Mesothelial cell of epicardium (in vitro differentiated cells): ENCODE measurements around the gene RAI1. TPM values are rescaled to one million over a fixed set of nuclear protein-coding genes. Genes with fewer than 3 reads are reported as not detected.

Experiments
- DNase-seq, 2 experiments: peaks; one replicate each; pipeline ENCODE4 v3.0.0; 2021; ENCODE audit warnings: low spot score in 2 of 2; ENCODE audit not compliant: unreplicated experiment in 2 of 2
- H3K27ac Mint-ChIP-seq: 2 replicates; pipeline ENCODE4 v1.8.0; 2021; ENCODE audit warnings: mixed read lengths
- H3K27me3 Mint-ChIP-seq: 2 replicates; pipeline ENCODE4 v1.8.0; 2021; ENCODE audit warnings: low read depth, mixed read lengths
- H3K36me3 Mint-ChIP-seq: 2 replicates; pipeline ENCODE4 v1.8.0; 2021; ENCODE audit warnings: mixed read lengths
- H3K4me1 Mint-ChIP-seq: 2 replicates; pipeline ENCODE4 v1.8.0; 2021; ENCODE audit warnings: mixed read lengths
- H3K4me3 Mint-ChIP-seq: 2 replicates; pipeline ENCODE4 v1.8.0; 2021; ENCODE audit warnings: mild to moderate bottlenecking, moderate library complexity, mixed read lengths
- H3K9me3 Mint-ChIP-seq: 2 replicates; pipeline ENCODE4 v1.8.0; 2021; ENCODE audit warnings: mixed read lengths
- total RNA-seq: library from RNA; stranded (reverse); gene quantifications from 3 replicates; pipeline ENCODE4 v1.2.1, GENCODE V29; 2021
- TF ChIP-seq, protein P1 (sequence below): fragments of 200-600 bp; sonication (generic); IDR thresholded peaks from one replicate; pipeline ENCODE4 v1.5.0; 2021; ENCODE audit warnings: antibody characterized with exemption; ENCODE audit not compliant: unreplicated experiment

RAI1 gene
- total RNA-seq, 1 donor from 2014 or later: 137 TPM

DNA sequence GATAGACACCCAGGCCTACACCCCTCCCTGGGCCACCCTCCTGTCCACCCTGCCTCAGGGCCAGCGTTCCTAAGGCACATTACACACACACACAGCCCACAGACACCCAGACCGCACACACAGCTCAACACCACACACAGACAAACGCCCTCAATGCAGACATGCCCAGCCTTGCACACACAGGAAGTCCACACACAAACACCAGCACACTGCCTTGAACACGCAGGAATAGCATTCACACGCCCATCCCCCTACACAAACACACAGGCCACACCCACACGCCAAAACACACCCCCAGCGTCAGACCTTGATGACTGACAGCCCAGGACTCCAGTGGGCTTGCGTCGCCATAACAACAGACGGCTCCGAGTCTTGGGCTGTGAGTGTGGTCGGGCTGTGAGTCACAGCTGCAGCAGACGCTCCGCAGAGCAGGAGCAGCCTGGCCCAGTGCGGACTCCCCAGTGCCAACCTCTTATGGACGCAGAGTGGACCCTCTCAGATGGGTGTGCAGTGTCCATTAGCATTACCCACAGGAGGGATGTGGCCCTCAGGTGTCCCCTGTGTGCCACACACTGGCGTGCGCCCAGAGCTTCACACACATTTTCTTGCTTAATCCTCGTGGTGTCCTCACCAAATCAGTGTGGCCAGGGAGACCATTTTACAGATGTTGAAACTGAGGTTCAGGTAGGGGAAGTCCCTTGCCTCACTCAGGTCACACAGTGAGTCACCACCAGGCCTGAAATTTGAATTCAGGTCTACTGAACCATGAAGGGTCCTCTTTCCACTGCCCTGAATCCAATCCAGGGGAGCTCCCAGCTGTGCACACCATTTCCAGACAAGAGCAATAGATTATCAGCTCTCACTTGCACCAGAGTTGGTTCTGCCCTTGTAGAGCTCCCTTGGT, 17.8 kb upstream of the RAI1 start:
- H3K4me1 Mint-ChIP-seq: peaks cover 7% of the 10 kb centered on the region
- DNase-seq: peak in 1 of 2 experiments; percentile 55
- H3K27me3 Mint-ChIP-seq: peaks cover 1% of the 10 kb centered on the region
- H3K36me3 Mint-ChIP-seq: no peaks in the 10 kb centered on the region
- H3K9me3 Mint-ChIP-seq: peaks cover 14% of the 10 kb centered on the region
- TF ChIP-seq, protein P1, sequence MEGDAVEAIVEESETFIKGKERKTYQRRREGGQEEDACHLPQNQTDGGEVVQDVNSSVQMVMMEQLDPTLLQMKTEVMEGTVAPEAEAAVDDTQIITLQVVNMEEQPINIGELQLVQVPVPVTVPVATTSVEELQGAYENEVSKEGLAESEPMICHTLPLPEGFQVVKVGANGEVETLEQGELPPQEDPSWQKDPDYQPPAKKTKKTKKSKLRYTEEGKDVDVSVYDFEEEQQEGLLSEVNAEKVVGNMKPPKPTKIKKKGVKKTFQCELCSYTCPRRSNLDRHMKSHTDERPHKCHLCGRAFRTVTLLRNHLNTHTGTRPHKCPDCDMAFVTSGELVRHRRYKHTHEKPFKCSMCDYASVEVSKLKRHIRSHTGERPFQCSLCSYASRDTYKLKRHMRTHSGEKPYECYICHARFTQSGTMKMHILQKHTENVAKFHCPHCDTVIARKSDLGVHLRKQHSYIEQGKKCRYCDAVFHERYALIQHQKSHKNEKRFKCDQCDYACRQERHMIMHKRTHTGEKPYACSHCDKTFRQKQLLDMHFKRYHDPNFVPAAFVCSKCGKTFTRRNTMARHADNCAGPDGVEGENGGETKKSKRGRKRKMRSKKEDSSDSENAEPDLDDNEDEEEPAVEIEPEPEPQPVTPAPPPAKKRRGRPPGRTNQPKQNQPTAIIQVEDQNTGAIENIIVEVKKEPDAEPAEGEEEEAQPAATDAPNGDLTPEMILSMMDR: no peak
- no peak overlapping the region for H3K4me3 Mint-ChIP-seq
- H3K27ac Mint-ChIP-seq: peak overlapping the region; percentile 22

DNA sequence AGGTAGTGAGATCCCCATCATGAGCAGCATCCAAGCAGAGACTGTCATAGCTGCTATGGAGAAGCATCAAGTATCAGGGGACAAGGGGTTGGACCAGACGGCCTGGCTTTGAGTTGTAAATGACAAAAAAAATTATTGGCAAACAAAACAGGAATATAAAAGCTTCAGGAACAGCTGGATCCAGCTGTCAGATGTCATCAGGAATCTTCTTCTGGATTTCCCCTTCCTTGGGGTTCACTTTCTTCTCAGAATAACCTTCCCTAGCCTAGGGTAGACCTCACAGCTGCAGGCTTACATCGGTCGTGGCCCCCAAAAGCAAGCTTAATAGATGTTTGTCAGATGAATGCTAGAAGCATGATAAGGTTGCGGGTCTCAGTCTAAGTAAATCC, 17.2 kb upstream of the RAI1 start:
- H3K27ac Mint-ChIP-seq: no peak overlapping the region
- TF ChIP-seq, protein P1: no peak
- peaks cover 1% of the 10 kb centered on the region for H3K27me3 Mint-ChIP-seq

DNA sequence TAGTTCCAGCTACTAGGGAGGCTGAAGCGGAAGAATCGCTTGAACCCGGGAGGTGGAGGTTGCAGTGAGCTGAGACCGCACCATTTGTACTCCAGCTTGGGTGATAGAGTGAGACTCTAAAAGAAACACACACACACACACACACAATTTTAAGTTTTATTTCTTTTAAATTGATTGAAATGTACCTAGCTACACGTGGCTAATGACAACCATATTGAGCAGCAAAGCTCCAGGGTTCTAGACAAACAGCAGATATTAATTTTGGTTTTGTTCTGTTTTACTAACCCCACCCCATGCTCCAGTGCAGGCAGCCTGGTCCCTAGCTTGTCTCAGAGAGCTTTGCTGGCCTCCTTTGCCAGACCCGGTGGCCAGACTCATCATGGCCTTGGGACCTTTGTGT, 16.0 kb upstream of the RAI1 start:
- Mint-ChIP-seq H3K4me1 (peaks cover 13% of the 10 kb centered on the region), H3K9me3 (no peaks in the 10 kb centered on the region), H3K36me3 (no peaks in the 10 kb centered on the region), H3K27me3 (peaks cover 1% of the 10 kb centered on the region), H3K27ac (no peak overlapping the region), H3K4me3 (no peak overlapping the region)
- DNase-seq: no peak
- TF ChIP-seq, protein P1: no peak

More for the DNA sequence above, 17.2 kb upstream of the RAI1 start:
- no peak for DNase-seq
- peaks cover 9% of the 10 kb centered on the region for H3K9me3 Mint-ChIP-seq
- no peaks in the 10 kb centered on the region for H3K36me3 Mint-ChIP-seq
- peaks cover 7% of the 10 kb centered on the region for H3K4me1 Mint-ChIP-seq
- no peak overlapping the region for H3K4me3 Mint-ChIP-seq

DNA sequence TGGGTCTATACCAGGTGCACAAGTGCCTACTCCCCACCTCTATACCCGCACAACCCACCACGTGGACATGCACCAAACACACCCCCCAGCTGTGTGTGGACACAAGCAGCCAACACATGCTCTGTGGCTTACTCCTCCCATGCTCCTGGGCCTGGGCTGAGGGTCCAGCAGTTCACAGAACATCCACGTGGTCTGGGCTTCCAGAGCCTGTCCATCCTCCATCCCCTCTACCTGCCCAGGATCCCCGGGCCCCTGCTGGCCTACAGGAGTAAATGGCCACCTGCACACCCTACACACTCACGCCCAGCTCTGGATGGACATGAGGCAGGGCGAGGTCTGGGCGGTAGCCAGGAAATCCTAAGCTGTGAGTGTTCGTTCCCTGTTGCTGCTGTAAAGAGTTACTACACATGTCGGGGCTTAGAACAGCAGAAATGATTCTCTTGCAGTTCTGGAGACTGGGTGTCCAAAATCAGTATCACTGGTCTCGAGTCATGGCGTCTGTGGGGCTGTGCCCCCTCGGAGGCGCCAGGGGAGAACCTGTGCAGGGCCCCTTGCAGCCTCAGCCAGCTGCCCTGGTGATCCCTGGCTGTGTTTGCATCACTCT, 15.0 kb upstream of the RAI1 start:
- Mint-ChIP-seq H3K9me3 (no peaks in the 10 kb centered on the region), H3K27me3 (peaks cover 1% of the 10 kb centered on the region), H3K4me1 (peaks cover 13% of the 10 kb centered on the region), H3K27ac (no peak overlapping the region), H3K4me3 (no peak overlapping the region), H3K36me3 (no peaks in the 10 kb centered on the region)
- TF ChIP-seq, protein P1: no peak
- no peak for DNase-seq

DNA sequence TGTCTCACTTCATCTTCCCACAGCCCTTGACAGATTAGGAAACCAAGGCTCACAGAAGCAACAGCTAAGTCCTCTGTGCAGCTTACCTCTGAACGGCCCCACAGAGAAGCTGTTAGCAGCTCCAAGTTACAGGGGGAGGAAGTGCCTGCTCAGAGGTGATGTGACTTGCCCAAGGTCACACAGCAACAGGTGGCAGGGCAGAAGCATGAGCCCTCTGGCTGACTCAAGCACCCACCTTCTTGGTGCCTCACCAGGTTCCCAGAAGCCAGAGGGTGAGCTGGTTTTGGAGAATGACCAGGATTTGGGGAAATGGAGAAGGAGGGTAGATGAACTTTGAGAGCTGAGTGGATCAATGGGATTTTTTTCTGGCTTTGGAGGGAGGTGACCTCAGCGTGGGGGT, 14.0 kb upstream of the RAI1 start:
- no peak overlapping the region for H3K27ac Mint-ChIP-seq
- H3K9me3 Mint-ChIP-seq: no peaks in the 10 kb centered on the region
- TF ChIP-seq, protein P1: no peak
- peaks cover 21% of the 10 kb centered on the region for H3K4me1 Mint-ChIP-seq
- H3K36me3 Mint-ChIP-seq: no peaks in the 10 kb centered on the region
- no peak for DNase-seq
- peaks cover 1% of the 10 kb centered on the region for H3K27me3 Mint-ChIP-seq
- H3K4me3 Mint-ChIP-seq: no peak overlapping the region
